Ishikawa (cell line): ENCODE measurements around the gene KDM2A.

Experiments
- CEBPB ChIP-seq: IDR thresholded peaks from 2 replicates; pipeline ENCODE4 v1.6.1; 2012
- CREB1 ChIP-seq: IDR thresholded peaks from 2 replicates; pipeline ENCODE4 v1.6.1; 2012; ENCODE audit warnings: low read depth
- EGR1 ChIP-seq: IDR thresholded peaks from 2 replicates; pipeline ENCODE4 v1.6.1; 2012
- EP300 ChIP-seq: IDR thresholded peaks from 2 replicates; pipeline ENCODE4 v1.6.1; 2012; ENCODE audit warnings: borderline replicate concordance
- FOXM1 ChIP-seq: IDR thresholded peaks from 2 replicates; pipeline ENCODE4 v1.6.1; 2012; ENCODE audit warnings: low read depth, borderline replicate concordance
- NFIC ChIP-seq: IDR thresholded peaks from 2 replicates; pipeline ENCODE4 v1.6.1; 2012
- RAD21 ChIP-seq: IDR thresholded peaks from 2 replicates; pipeline ENCODE4 v1.6.1; 2012; ENCODE audit warnings: low read depth
- TAF1 ChIP-seq: IDR thresholded peaks from 2 replicates; pipeline ENCODE4 v1.6.1; 2012; ENCODE audit warnings: low read depth, mild to moderate bottlenecking
- TCF12 ChIP-seq: IDR thresholded peaks from 2 replicates; pipeline ENCODE4 v1.6.1; 2012; ENCODE audit warnings: low read depth
- TEAD4 ChIP-seq: IDR thresholded peaks from 2 replicates; pipeline ENCODE4 v1.6.1; 2012
- YY1 ChIP-seq: IDR thresholded peaks from 2 replicates; pipeline ENCODE4 v1.6.1; 2012; ENCODE audit warnings: low read depth
- ZBTB7A ChIP-seq: IDR thresholded peaks from 2 replicates; pipeline ENCODE4 v1.6.1; 2012; ENCODE audit warnings: low read depth
- TF ChIP-seq, protein P1 (sequence below): IDR thresholded peaks from 2 replicates; pipeline ENCODE4 v1.6.1; 2012; ENCODE audit warnings: low read depth, mild to moderate bottlenecking
- TF ChIP-seq, protein P2 (sequence below): IDR thresholded peaks from 2 replicates; pipeline ENCODE4 v1.6.1; 2012
- TF ChIP-seq, protein P3 (sequence below): IDR thresholded peaks from 2 replicates; pipeline ENCODE4 v1.6.1; 2012

Gene KDM2A

DNA sequence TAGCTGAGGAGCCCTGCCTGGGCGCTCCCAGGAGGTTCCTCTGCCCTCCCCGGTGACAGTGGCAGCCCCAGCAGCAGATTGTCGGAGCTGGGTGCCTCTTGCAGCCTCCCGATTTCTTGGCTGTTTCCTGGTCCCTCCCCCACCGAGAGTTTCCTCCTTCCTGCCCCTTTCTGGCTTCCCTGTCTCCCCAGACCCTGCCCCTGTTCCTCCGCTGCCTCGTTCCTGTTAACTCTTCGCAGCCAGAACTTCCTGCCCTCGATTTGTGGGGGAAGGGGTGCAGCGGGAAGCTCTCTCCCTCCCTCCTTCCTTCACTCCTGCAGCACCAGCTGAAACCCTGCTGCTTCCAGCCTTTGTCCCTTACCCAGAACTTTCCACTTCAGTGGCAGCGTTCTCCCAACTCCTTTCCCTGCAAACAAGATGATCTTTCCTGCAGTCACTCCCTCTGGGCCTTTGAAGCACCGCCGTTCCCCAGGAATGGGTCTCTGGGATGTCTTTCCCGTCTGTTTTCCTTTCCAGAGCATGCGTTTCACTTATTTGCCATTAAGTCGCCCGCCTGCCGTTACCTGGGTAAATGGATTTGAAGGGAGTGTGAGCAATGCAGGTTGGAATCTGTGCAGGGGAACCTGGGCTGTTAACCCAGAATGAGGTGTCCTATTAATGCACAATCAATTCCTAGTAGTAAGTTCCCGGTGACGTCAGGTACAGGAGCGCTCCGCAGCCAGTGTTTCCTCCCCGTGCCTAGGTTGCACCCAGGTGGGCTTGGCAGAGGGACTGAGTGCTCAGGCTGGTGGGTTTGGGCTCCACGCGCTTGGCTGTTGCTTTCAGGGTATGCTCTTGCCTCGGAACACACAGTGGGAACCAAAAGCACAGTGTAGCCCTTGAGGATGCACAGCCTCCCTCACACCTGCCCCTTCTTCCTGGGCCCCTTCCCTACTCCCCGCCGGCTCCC, 151.5 kb downstream of the KDM2A start:
- TF ChIP-seq FOXM1 (no peak), YY1 (no peak), NFIC (no peak), RAD21 (no peak), ZBTB7A (no peak), TAF1 (no peak), EGR1 (no peak)
- TF ChIP-seq, protein P1, sequence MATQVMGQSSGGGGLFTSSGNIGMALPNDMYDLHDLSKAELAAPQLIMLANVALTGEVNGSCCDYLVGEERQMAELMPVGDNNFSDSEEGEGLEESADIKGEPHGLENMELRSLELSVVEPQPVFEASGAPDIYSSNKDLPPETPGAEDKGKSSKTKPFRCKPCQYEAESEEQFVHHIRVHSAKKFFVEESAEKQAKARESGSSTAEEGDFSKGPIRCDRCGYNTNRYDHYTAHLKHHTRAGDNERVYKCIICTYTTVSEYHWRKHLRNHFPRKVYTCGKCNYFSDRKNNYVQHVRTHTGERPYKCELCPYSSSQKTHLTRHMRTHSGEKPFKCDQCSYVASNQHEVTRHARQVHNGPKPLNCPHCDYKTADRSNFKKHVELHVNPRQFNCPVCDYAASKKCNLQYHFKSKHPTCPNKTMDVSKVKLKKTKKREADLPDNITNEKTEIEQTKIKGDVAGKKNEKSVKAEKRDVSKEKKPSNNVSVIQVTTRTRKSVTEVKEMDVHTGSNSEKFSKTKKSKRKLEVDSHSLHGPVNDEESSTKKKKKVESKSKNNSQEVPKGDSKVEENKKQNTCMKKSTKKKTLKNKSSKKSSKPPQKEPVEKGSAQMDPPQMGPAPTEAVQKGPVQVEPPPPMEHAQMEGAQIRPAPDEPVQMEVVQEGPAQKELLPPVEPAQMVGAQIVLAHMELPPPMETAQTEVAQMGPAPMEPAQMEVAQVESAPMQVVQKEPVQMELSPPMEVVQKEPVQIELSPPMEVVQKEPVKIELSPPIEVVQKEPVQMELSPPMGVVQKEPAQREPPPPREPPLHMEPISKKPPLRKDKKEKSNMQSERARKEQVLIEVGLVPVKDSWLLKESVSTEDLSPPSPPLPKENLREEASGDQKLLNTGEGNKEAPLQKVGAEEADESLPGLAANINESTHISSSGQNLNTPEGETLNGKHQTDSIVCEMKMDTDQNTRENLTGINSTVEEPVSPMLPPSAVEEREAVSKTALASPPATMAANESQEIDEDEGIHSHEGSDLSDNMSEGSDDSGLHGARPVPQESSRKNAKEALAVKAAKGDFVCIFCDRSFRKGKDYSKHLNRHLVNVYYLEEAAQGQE = no peak

- TF ChIP-seq, protein P2, sequence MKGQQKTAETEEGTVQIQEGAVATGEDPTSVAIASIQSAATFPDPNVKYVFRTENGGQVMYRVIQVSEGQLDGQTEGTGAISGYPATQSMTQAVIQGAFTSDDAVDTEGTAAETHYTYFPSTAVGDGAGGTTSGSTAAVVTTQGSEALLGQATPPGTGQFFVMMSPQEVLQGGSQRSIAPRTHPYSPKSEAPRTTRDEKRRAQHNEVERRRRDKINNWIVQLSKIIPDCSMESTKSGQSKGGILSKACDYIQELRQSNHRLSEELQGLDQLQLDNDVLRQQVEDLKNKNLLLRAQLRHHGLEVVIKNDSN = no peak
- TF ChIP-seq TCF12 (no peak), EGR1 (no peak), ZBTB7A (no peak), CEBPB (no peak)
Measured at GRCh38 chr11:67271205-67271540, 152.1 kb downstream of the KDM2A start.

DNA sequence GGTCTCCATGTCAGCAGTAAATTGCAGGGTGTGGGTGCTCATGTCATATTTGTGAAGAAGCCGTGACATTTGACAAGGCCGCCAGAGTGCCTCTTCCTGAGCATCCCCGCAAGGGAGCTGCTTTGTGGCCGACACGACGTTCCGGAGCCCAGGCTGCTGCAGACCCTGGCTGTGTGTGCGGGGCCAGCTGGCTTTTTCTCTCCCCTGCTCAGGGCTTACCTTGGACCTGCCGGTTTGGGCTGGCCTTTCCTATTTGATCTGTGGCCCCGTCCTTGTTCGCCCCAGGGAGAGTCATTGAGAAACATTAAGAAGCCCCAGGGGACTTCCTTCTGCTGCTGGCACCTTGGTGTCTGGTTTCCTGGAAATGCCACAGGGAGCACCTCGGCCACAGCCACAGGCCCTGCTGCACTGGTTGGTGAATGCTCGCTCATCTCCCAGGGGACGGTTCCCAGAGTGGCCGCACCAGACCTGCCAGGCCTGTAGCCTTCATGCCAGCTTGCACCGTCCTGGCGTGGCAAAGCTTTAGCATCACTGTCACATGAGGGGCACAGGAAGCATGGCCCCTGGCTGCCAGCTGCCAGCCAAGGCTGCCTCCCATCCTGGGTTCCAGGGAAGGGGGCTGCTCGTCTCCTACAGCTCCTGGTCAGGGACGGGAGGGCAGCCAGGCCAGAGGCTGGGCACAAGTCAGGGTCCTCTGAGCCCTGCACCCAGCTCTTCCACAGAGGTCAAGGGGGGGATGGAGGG, 152.7 kb downstream of the KDM2A start:
- TF ChIP-seq FOXM1 (no peak), TCF12 (no peak), CREB1 (no peak), RAD21 (no peak), CEBPB (no peak), EP300 (no peak), TEAD4 (no peak), YY1 (no peak), TAF1 (no peak)
- TF ChIP-seq, protein P3, sequence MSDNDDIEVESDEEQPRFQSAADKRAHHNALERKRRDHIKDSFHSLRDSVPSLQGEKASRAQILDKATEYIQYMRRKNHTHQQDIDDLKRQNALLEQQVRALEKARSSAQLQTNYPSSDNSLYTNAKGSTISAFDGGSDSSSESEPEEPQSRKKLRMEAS = no peak
- TF ChIP-seq, protein P1 = no peak
- TF ChIP-seq, protein P2 = no peak

DNA sequence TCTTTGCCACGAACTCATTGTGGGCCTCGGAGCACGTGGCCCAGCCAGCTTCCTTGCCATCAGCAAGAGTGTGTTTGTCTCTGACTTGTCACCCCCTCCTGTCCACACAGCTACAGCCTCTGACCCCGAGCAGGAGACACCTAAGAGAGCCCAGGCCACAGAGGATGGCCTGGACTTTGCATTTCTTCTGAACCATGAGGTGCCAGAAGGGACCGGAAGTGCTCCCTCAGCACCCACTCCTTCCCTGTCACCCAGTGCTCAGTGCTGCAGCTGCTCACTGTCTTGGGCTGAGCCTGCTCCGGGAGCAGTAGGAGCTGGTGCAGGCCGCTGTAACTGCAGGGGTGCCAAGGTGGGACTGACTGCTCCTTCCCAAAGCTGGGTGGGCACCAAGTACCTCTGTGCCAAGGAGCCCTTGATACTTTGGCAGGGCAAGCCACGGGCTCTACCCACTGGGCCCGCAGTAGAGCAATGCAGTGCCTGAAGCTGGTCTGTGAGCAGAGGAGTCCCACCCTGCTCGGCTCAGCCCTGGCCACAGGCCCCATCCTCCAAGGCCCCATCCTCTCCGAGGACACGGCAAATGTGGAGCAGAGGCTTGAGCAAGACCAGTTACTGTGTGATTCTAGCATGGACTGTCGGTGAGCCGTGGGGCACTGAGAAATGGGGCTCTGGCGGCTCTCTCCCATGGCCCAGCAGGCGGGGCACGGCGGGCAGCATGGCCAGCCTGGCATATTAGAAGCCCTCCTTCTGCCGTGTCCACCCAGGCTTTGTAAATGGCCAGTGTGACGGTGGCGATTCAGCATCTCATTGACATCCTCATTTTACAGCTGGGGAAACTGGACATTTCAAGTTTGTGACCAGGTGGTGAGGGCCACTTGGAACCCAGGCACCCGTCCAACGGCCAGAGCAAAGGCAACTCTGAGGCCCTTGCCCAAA, 153.5 kb downstream of the KDM2A start:
- TF ChIP-seq EGR1 (no peak), RAD21 (no peak), ZBTB7A (no peak), TCF12 (no peak), FOXM1 (no peak), TEAD4 (no peak), CEBPB (no peak)
- TF ChIP-seq, protein P2 = no peak
- TF ChIP-seq, protein P3 = no peak
